K562 (cell line): ENCODE data around the gene ATP13A1.

Experiments
- CHD1 ChIP-seq: fragments of 200-600 bp; sonication (generic); IDR thresholded peaks from one replicate; pipeline ENCODE4 v1.6.1; 2012; ENCODE audit warnings: mild to moderate bottlenecking, moderate library complexity, low read length, inconsistent platforms
- DACH1 ChIP-seq: fragments of 450-650 bp; IDR thresholded peaks from 2 replicates; pipeline ENCODE4 v1.6.1; 2018; ENCODE audit not compliant: partially characterized antibody
- SMARCC2 ChIP-seq: fragments of 450-650 bp; IDR thresholded peaks from 2 replicates; pipeline ENCODE4 v1.6.1; 2017; ENCODE audit warnings: antibody characterized with exemption, moderate library complexity, mild to moderate bottlenecking, low read depth
- TAF7 ChIP-seq: fragments of 450-650 bp; IDR thresholded peaks from 2 replicates; pipeline ENCODE4 v1.6.1; 2016; ENCODE audit warnings: missing genetic modification characterization, missing compliant biosample characterization
- ZBTB1 ChIP-seq: sonication (generic); formaldehyde crosslinking; IDR thresholded peaks from 2 replicates; pipeline ENCODE4 v1.8.1; 2023; ENCODE audit warnings: missing genetic modification reagents, low read depth, mild to moderate bottlenecking, borderline replicate concordance

GRCh38 chr19:19687090-19687489 lies 23.6 kb upstream of the ATP13A1 start:
- no peak for TF ChIP-seq DACH1
- TF ChIP-seq SMARCC2, result no peak
- no peak for TF ChIP-seq ZBTB1 (CRISPR knock-in tag)
- no peak for TF ChIP-seq CHD1
- TF ChIP-seq TAF7 (tag), result no peak
